Breast epithelium (tissue), 3 donors: ENCODE data around the gene NECTIN2.

ENCODE experiments used
- CTCF ChIP-seq, 3 donors: fragments of 450-650 bp; IDR thresholded peaks; one replicate each; pipeline ENCODE4 v1.5.1; 2016 to 2017; ENCODE audit warnings: antibody characterized with exemption in 3 of 3, mild to moderate bottlenecking in 3 of 3, moderate library complexity in 3 of 3
- POLR2A ChIP-seq: fragments of 450-650 bp; IDR thresholded peaks from one replicate; pipeline ENCODE4 v1.6.1; 2016; ENCODE audit warnings: antibody characterized with exemption, mild to moderate bottlenecking, moderate library complexity

DNA sequence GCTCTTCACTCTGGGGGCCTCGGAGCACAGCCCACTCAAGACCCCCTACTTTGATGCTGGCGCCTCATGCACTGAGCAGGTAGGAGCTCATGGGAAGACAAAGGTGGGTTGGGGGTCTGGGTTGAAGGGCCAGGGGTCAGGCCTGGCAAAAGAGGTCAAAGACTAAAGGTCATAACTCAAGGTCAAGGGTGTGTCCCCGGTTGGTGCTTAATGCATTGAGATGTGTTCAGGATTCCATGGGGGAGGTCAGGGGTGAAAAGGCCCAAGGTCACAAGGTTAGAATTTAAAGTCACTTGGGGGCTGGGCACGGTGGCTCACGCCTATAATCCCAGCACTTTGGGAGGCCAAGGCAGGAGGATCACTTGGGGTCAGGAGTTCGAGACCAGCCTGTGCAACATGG is 40.0 kb downstream of the NECTIN2 start:
- TF ChIP-seq CTCF (IDR thresholded peaks at IDR 0.05) (no peak), POLR2A (no peak)
